ENCODE measurements around the gene PLEKHA6.

PLEKHA6 gene

GRCh38 chr1:204391629-204392028, 31.9 kb upstream of the PLEKHA6 start:
- H3K27ac Mint-ChIP-seq = no peak overlapping the region
- DNase-seq (ENCODE audit: low spot score in 2 of 2) (no peak), ATAC-seq (ENCODE audit: low read depth) (no peak)
- H3K4me1 Mint-ChIP-seq = no peaks in the 10 kb centered on the region
- no peaks in the 10 kb centered on the region for H3K9me3 Mint-ChIP-seq
- H3K27me3 Mint-ChIP-seq = no peaks in the 10 kb centered on the region
- peaks cover 2% of the 10 kb centered on the region for H3K36me3 Mint-ChIP-seq
- no peak overlapping the region for H3K4me3 Mint-ChIP-seq

GRCh38 chr1:204390751-204391466, 31.2 kb upstream of the PLEKHA6 start:
- DNase-seq (ENCODE audit: low spot score in 2 of 2) (no peak), ATAC-seq (ENCODE audit: low read depth) (no peak)
- H3K27ac Mint-ChIP-seq = no peak overlapping the region
- no peaks in the 10 kb centered on the region for H3K27me3 Mint-ChIP-seq
- no peaks in the 10 kb centered on the region for H3K4me1 Mint-ChIP-seq
- H3K36me3 Mint-ChIP-seq = peaks cover 2% of the 10 kb centered on the region
- H3K4me3 Mint-ChIP-seq = no peak overlapping the region
- H3K9me3 Mint-ChIP-seq = no peaks in the 10 kb centered on the region

- ATAC-seq (ENCODE audit: low read depth) (no peak), DNase-seq (ENCODE audit: low spot score in 2 of 2) (no peak)
- peaks cover 1% of the 10 kb centered on the region for H3K27me3 Mint-ChIP-seq
- H3K9me3 Mint-ChIP-seq = no peaks in the 10 kb centered on the region
- no peak overlapping the region for H3K27ac Mint-ChIP-seq
- no peak overlapping the region for H3K4me3 Mint-ChIP-seq
- no peaks in the 10 kb centered on the region for H3K36me3 Mint-ChIP-seq
- no peaks in the 10 kb centered on the region for H3K4me1 Mint-ChIP-seq
Measured at GRCh38 chr1:204385727-204386126, 26.0 kb upstream of the PLEKHA6 start.

- no peak overlapping the region for H3K4me3 Mint-ChIP-seq
- no peak overlapping the region for H3K27ac Mint-ChIP-seq
- H3K9me3 Mint-ChIP-seq = no peaks in the 10 kb centered on the region
- peaks cover 2% of the 10 kb centered on the region for H3K27me3 Mint-ChIP-seq
- H3K4me1 Mint-ChIP-seq = no peaks in the 10 kb centered on the region
- no peak for DNase-seq (ENCODE audit: low spot score in 2 of 2)
- H3K36me3 Mint-ChIP-seq = no peaks in the 10 kb centered on the region
- ATAC-seq (ENCODE audit: low read depth) = no peak
Measured at GRCh38 chr1:204384636-204385352, 25.1 kb upstream of the PLEKHA6 start.

- DNase-seq (ENCODE audit: low spot score in 2 of 2) = no peak
- peaks cover 4% of the 10 kb centered on the region for H3K27me3 Mint-ChIP-seq
- H3K36me3 Mint-ChIP-seq = no peaks in the 10 kb centered on the region
- H3K9me3 Mint-ChIP-seq = no peaks in the 10 kb centered on the region
- peaks cover 2% of the 10 kb centered on the region for H3K4me1 Mint-ChIP-seq
- ATAC-seq (ENCODE audit: low read depth) = no peak
- H3K4me3 Mint-ChIP-seq = no peak overlapping the region
- H3K27ac Mint-ChIP-seq = no peak overlapping the region
Measured at GRCh38 chr1:204383163-204383904, 23.6 kb upstream of the PLEKHA6 start.

- H3K36me3 Mint-ChIP-seq = no peaks in the 10 kb centered on the region
- no peak for DNase-seq (ENCODE audit: low spot score in 2 of 2)
- peaks cover 10% of the 10 kb centered on the region for H3K27me3 Mint-ChIP-seq
- H3K27ac Mint-ChIP-seq = no peak overlapping the region
- H3K4me3 Mint-ChIP-seq = no peak overlapping the region
- no peaks in the 10 kb centered on the region for H3K9me3 Mint-ChIP-seq
- ATAC-seq (ENCODE audit: low read depth) = no peak
- H3K4me1 Mint-ChIP-seq = peaks cover 7% of the 10 kb centered on the region
Measured at GRCh38 chr1:204382714-204383083, 23.0 kb upstream of the PLEKHA6 start.

- H3K27me3 Mint-ChIP-seq = peaks cover 11% of the 10 kb centered on the region
- H3K36me3 Mint-ChIP-seq = no peaks in the 10 kb centered on the region
- H3K4me1 Mint-ChIP-seq = peaks cover 9% of the 10 kb centered on the region
- no peak overlapping the region for H3K27ac Mint-ChIP-seq
- no peak overlapping the region for H3K4me3 Mint-ChIP-seq
- no peak for DNase-seq (ENCODE audit: low spot score in 2 of 2)
- H3K9me3 Mint-ChIP-seq = no peaks in the 10 kb centered on the region
- ATAC-seq (ENCODE audit: low read depth) = no peak
Measured at GRCh38 chr1:204380293-204380831, 20.6 kb upstream of the PLEKHA6 start.

GRCh38 chr1:204377800-204378668, 18.3 kb upstream of the PLEKHA6 start:
- ATAC-seq (ENCODE audit: low read depth) (peak; percentile 64), DNase-seq (ENCODE audit: low spot score in 2 of 2) (peak in 1 of 2 donors; percentile 23)
- H3K27ac Mint-ChIP-seq = peak overlapping the region; percentile 46
- H3K27me3 Mint-ChIP-seq = peaks cover 11% of the 10 kb centered on the region
- peaks cover 9% of the 10 kb centered on the region for H3K4me1 Mint-ChIP-seq
- no peaks in the 10 kb centered on the region for H3K9me3 Mint-ChIP-seq
- H3K36me3 Mint-ChIP-seq = no peaks in the 10 kb centered on the region
- peak overlapping the region; percentile 84 for H3K4me3 Mint-ChIP-seq

- Mint-ChIP-seq H3K27me3 (peaks cover 11% of the 10 kb centered on the region), H3K4me1 (peaks cover 9% of the 10 kb centered on the region), H3K9me3 (no peaks in the 10 kb centered on the region), H3K36me3 (no peaks in the 10 kb centered on the region), H3K4me3 (peak overlapping the region; percentile 57), H3K27ac (no peak overlapping the region)
- DNase-seq (ENCODE audit: low spot score in 2 of 2) (no peak), ATAC-seq (ENCODE audit: low read depth) (no peak)
Measured at GRCh38 chr1:204376919-204377799, 17.4 kb upstream of the PLEKHA6 start.

- H3K4me1 Mint-ChIP-seq = peaks cover 9% of the 10 kb centered on the region
- ATAC-seq (ENCODE audit: low read depth) (no peak), DNase-seq (ENCODE audit: low spot score in 2 of 2) (no peak)
- H3K9me3 Mint-ChIP-seq = no peaks in the 10 kb centered on the region
- no peak overlapping the region for H3K27ac Mint-ChIP-seq
- no peak overlapping the region for H3K4me3 Mint-ChIP-seq
- no peaks in the 10 kb centered on the region for H3K36me3 Mint-ChIP-seq
- H3K27me3 Mint-ChIP-seq = peaks cover 13% of the 10 kb centered on the region
Measured at GRCh38 chr1:204376465-204376864, 16.7 kb upstream of the PLEKHA6 start.

- peaks cover 12% of the 10 kb centered on the region for H3K27me3 Mint-ChIP-seq
- H3K9me3 Mint-ChIP-seq = no peaks in the 10 kb centered on the region
- ATAC-seq (ENCODE audit: low read depth) = no peak
- peaks cover 9% of the 10 kb centered on the region for H3K4me1 Mint-ChIP-seq
- no peak overlapping the region for H3K27ac Mint-ChIP-seq
- no peaks in the 10 kb centered on the region for H3K36me3 Mint-ChIP-seq
- DNase-seq (ENCODE audit: low spot score in 2 of 2) = no peak
- no peak overlapping the region for H3K4me3 Mint-ChIP-seq
Measured at GRCh38 chr1:204373911-204374310, 14.2 kb upstream of the PLEKHA6 start.

GRCh38 chr1:204370176-204370575, 10.4 kb upstream of the PLEKHA6 start:
- Mint-ChIP-seq H3K27me3 (peaks cover 19% of the 10 kb centered on the region), H3K27ac (no peak overlapping the region), H3K4me1 (no peaks in the 10 kb centered on the region), H3K36me3 (no peaks in the 10 kb centered on the region), H3K4me3 (no peak overlapping the region), H3K9me3 (no peaks in the 10 kb centered on the region)
- no peak for ATAC-seq (ENCODE audit: low read depth)
- no peak for DNase-seq (ENCODE audit: low spot score in 2 of 2)

Measured in memory B cell (primary cell).